ENCODE data around the gene GLRA2.

DNA sequence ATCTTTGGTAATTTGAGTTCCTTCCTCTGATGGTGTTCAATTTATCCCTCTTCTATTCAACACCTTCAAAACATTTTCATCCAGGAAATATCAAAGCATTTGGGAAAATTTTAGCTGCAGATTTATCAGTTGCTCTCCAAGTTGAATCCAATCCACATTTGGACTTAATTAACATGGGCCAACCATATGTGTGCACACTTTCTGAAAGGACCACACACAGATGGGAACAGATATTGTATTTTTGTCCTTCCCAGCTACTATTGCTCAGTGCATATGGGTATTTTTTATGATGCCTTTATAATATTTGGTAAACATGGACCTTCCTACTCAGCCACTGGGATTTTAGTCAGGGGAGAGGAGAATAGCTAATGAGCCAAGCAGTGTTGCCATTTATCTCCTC, 65.2 kb downstream of the GLRA2 start:
- TF ChIP-seq EZH2phosphoT487 (IDR thresholded peaks at IDR 0.05; ENCODE audit: low read length) (no peak), CTCF (IDR thresholded peaks at IDR 0.05; ENCODE audit: low read length) (no peak)
